COLO668 (cell line): ENCODE data around the gene TRAF3IP1.

Experiments used
- DNase-seq: peaks from one replicate; lab custom pipeline; 2025; ENCODE audit not compliant: unreplicated experiment; lab: John Stamatoyannopoulos, UW

Gene TRAF3IP1

DNA sequence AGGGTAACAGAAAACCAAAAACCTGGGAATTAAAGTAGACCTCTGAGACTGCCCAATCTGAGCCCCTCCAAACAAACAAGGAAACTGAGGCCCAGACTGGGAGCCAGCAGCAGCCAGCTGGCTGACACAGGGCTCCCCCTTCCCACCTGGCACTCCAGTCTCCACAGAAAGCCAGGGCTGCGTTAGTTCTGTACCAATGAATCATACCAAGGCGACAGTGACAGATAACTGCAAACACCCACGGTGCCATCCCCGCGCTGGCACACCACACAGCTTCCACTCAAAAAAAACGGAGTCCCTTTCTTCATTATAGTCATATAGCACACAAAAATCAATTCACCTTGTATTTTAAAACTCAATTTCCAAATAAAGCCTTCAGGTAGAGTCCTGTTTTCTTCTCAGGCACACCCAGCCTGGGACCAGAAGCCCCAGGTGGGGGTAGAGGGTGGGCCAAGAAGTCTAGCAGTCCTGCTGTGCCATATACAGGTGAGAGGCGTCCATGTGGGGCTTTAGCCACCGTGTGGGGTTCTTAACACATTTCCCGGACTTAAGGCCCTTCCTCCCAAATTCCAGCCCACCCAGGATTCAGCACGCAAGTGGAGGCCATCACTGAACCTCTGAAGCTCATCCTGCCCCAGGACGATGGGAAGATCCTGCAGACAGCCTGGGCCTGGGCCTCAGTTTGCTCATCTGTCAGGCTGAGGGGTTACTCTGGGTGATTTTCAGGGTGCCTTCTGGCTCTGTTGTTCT is 33.2 kb upstream of the TRAF3IP1 start:
- peak; percentile 32 for DNase-seq

DNA sequence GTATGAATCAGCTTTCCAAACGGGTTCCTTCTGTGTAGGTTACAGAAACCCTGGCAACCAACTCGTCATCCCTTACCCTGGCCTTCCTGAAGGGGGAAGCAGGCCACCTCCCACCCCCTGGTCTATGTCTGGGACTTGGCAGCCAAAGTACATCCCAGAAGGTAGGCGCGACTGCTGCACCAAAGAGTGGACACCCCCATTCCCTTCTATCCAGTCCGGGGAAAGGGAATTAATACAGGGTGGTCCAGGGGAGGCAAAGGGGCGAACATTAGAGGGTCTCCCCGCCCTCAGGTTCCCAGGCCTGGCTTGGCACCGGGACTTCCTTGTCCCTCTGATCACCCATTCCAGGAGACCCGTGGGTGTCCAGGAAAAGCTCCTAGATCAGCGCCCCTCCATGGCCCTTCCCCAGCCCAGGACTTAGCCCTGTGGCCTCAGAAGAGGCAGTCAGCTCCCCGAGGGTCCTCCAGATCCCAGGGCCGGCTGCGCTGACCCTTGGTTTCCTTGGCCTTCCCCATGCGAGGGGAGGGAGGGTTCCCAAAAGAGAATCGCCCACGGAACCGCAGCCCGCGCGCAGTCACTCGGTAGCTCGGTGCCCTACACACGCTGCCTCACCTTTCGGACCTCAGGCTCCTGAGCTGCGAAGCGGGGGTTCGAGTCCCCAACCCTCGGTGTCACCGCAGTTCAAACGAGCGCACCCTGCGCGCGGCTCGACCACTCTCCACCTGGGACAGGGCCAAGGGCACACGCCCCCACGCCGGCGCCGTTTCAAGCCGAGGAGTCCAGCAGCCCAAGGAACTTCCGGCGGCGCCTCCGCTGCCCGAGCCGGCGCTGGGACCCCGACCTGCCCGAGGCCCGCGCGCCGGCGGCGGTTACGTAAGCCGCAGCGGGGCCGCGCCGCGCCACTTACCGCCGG is 32.3 kb upstream of the TRAF3IP1 start, which contains the start of gene PER2:
Gene PER2 (minus strand): TSS at position 874 of the 913 bp plus-strand sequence. CDS start 10,674 bp downstream, outside the sequence.
- DNase-seq = peak; percentile 89

DNA sequence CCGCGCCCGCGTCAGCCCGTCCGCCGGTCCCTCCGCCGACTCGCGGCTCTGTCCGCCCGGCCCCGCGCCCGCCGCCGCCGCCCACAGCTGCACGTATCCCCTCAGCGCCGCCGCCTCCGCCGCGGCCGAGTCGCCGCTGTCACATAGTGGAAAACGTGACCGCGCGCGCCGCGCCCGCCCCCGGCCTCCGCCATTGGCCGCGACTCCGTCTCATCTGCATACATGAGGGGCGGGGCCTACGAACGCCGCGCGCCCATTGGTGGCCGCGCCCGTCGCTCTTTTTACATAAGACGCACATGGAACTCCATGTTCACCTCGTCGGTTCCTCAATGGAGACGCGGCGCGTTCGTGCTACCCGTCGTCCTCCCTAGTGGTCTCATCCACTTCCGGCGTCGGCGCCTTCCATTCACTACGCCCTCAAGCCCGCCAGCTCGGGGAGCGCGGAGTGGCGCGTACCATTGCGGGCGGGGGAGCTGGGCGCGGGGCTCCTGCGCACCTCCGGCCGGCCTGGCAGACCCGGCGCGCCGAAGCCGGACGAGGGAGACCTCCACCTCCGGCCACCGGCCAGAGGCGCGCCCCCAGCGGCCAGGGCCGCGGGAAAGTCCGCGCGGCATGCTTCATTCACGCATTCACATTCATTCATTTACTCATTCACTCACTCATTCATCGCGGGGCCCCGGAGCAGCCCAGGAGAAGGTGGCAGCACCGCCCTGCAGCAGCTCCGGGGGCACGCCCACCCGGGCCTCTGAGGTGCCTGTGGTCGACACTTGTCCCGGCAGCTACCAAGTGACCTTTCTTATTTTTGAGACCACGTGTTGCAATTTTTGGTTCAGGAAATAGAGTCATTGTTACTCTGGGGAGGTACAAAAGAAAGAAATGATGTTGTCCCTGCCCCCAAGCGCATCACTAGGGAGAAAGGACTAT is 31.4 kb upstream of the TRAF3IP1 start:
- peak; percentile 98 for DNase-seq

DNA sequence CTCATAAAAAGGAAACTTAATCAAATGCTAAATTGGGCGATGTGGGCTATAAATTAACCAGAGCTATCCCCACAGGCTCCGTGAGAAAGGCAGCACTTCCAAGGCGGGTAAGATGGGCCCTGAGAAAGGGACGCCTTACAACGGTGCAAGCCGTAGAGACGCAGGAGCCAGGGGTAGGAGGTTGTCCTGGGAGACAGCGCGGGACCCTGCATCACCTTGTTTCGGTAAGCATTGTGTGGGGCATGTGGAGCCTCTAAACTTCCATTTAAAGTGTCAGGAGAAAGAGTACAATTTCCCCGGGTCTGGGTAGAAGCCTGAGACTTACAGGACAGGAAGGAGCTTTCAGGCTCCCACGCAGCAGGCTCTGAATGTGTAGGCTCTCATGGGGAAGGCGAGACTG is 30.7 kb upstream of the TRAF3IP1 start:
- peak; percentile 37 for DNase-seq

DNA sequence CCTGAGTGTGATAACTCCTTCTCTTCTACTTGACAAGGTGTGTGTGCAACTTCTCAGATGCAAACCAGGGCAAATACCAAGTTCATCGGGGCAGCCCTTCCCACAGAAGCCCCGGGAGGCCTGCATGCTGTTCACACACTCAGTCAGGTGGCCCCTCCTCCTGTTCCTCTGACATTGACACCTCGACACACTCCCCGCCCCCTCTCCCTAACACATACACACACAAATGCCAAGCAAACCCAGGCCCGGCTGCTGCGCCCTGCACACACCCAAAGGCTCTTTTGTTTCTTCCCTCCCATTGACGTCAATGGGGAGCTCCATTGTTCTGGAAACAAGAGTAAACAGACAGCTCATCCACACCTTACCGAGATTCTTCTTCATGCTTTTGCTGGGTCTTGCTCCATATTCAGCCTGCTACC is 30.2 kb upstream of the TRAF3IP1 start:
- peak; percentile 95 for DNase-seq

DNA sequence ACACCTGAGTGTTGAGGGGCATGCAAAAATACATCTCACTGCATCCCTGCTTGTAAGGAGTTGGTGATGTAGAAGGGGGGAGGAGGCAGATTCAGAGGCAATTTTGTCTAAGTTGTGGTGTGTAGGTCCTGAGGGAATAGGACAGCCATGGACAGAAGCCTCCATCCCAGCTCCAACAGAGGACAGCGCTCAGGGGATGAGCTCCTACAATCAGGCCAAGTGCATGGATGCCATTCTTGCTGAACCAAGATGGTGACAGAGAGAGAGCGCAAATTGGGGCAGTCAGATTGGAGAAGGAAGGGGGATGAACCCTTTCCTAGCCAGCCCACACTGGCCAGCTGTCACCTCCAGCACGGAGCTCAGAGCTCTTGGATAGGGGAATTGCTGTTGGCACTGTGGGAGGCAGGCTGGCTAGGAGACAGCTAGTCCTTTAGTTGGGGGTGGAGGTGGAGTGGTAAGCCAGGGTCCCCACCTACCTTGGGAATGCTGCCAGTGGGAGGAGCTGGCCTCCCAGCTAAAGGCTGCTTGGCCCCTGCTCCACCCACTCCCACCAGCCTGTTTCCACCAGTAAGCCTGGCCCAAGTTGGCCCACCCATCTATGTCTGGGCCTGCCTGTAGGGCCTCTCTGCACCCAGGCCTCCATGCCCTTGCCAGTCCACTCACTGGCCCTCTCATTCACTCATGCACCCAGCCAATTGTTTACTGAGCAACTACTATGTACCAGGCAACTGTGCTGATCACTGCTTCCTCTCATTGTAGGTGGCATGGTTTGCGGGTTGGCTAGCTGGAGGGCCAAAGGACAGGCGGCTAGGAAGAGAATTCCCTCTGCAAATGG is 29.4 kb upstream of the TRAF3IP1 start:
- no peak for DNase-seq

DNA sequence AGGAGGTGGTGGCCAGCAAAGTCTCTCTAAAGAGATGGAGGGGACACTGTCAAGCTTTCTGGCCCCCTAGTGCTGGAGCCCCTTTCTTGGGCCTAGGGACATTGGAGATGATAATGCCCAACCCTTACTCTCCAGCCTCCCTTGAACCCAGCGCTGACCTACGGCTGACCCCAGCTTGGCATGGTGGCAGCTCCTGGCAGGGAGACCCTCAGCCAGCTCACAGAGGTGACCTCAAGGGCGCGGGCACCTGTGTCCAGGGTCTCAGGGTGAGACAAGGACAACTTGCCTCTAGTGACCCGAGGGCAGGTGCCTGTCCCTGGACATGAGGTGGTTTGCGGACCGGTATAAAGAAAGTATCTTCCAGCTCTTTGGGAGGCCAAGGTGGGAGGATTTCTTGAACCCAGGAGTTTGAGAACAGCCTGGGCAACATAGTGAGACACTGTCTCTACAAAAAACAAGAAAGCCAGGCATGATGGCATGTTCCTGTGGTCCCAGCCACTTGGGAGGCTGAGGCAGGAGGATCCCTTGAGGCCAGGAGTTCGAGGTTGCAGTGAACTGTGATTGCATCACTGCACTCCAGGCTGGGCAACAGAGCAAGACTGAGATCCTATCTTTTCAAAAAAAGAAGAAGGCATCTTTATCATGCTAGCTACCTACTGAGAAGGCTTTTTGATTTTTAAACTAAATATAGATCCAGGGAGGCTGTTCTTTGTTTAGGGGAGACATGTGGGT is 28.6 kb upstream of the TRAF3IP1 start:
- DNase-seq = no peak

DNA sequence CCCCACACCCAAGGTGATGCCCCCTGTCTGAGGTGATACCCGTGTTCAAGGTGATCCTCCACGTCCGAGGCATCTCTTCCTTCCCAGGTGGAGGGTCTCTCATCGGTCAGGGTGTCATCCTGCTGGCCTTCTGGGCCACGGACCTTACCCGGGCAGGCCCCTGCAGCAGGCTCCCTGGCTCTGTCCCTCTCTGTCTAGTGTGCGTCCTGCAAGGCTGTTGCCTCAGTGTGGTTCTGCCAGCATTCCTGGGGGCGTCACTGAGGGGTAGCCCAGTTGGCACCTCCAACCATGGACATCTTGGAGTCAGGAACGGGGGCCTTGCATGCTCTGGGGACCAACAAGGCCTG is 26.3 kb upstream of the TRAF3IP1 start:
- no peak for DNase-seq

DNA sequence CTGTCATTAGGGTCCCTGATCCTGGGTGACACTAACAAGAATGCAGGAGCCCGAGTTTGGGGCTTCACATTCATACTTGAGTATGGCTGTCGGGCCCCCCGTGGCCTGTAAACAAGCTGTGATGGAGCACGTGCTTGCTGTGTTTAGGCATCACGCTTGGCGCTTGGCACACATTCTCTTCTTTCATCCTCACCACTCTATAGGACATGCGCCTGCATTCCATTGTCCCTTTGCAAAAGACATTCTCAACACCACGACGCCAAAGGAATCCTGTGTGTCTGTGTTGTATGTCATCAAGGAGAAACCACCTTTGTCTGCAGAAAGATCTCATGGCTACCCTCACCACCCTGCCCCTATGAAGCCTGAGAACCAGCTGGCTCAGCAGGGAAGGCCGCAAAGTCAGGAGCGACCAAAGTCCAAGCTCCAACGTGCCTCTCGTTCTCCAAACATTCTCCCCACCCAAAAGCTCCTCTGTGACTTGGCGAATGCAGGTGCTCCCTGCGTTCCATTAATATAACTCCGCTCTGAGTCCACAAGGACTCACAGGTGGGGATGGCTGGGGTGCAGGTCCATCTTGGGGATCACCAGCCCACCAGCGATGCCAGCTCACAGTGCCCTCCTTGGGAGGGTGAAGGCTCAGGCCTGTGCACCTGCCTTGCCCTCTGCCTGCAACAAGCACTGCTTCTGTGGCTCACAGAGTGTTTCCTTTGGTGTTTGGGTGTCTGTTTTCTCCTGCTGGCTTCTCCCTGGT is 25.8 kb upstream of the TRAF3IP1 start:
- peak; percentile 56 for DNase-seq

DNA sequence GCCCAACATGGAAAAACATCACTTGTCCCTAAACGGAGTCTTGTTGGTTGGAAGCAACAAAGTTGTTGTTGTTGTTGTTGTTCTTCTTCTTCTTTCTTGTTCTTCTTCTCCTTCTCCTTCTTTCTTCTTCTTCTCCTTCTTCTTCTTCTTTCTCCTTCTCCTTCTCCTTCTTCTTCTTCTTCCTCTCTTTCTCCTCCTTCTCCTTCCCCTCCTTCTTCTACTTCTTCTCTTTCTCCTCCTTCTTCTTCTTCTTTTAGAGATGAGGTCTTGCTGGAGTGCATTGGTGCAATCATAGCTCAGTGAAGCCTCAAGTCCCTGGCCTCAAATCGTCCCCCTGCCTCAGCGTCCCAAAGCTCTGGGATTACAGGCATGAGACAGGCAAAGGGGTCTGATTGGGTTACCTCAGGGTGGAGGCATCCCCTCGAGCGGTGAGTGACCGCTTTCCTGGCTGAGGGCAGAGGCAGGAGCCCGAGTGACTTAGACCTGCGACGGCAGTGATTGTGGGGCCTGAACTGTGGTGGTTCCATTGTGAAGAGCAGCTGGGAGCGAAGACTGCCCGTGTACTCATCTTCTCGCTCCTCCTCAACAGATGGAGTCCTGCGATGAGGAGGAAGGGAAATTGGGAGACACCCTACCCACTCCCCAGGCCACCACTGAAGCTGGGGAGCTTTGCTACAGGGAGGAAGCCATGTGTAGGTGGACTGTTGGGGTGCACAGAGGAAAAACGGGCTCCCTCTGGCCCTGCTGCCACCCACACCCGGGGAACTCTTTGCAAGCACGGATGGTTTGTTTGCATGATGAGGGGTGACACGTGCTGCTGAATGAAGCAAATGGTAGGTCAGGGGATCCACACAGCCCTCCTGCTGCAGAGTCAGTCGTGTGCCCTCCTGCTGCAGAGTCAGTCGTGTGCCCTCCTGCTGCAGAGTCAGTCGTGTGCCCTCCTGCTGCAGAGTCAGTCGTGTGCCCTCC is 24.9 kb upstream of the TRAF3IP1 start:
- DNase-seq = no peak

DNA sequence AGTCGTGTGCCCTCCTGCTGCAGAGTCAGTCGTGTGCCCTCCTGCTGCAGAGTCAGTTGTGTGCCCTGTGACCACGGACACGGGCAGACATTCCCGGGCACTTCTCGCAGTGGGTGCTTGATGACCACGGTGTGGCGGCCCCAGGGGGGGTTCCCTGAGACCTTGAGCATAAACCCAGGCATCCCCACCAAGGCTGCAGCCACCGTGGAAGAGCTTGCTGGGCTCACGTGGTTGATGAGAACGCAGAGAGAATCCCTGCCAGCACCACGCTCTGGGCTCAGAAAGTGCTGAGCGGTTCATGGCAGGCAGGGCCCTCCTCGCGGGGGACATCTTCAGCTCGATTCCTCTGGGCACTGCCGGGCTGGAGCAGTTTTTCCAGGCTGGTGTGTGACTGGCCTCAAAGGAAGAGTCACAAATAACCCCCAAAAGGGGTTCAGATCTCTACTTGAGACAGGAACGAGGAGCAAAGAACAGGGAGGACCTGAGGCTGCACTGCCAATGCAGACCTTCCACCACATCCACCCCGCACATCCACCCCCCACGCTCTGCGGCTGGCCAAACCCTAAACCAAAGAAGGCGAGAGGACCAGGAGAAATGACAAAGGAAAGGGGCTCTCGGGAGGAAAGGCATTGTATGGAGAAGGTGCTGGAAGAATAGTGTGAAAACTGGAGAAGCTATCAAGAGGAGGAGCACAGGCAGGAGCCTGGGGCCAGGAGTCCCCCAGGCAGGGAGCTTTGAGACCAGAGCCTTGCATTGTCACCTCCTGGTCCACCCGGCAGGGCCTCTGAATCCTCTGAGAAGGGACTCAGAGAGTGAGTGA is 23.5 kb upstream of the TRAF3IP1 start:
- DNase-seq = no peak

DNA sequence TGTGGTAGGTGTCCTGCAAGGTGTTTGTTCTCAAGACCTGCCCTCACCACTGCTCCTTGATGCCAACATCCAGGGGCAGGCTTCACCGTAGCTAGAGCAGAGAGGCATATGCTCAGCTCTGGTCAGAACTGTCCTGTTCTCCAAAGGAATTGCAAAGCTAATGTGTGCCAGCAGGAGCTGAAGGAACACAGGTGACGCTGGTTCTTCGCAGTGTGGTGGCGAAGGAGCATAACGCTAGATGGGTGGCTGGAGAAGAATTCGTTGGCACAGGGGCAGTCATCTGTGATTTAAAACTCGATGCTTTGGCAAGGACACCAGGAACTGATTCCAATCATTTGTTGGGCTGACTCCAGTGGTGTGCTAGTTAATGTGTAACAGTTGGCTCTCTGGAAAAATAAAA is 20.5 kb upstream of the TRAF3IP1 start:
- no peak for DNase-seq

DNA sequence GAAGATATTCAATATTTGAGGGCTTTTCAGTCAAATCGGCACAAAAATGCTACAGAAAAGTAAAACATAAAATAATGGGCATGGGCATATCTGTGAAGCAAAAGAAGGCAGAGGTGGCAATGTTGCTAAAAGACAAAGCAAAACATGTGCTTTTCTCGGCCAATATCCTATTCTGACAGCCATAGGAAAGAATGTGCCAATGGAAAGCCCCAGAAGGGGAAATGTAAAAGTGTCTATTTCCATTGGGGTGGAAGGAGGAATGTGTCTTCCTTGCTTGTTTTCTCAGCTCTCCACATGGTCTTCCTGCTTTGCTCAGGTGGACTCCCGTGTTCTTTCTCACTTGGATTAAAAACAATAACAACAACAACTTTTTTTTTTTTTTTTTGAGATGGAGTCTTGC is 18.2 kb upstream of the TRAF3IP1 start:
- DNase-seq = no peak

DNA sequence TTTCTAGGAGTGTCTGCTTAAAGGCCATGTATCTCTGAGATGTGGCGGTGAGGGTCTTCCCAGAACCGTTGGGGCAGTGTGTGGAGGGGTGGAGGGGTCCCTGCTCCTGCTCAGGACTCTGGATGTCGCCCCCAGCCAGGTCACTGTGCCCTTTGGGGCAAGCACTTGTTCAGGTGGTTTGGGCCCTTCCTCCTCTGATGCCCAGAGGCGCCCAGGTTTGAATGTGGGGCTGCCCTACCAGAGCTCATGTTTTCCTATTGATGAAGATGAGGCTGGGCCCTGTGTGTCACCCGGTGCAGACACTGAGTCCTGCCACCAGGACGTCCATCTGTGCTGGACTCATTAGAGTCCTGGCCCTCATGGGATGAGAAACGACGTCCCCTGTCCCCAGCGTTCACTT is 17.6 kb upstream of the TRAF3IP1 start:
- no peak for DNase-seq

DNA sequence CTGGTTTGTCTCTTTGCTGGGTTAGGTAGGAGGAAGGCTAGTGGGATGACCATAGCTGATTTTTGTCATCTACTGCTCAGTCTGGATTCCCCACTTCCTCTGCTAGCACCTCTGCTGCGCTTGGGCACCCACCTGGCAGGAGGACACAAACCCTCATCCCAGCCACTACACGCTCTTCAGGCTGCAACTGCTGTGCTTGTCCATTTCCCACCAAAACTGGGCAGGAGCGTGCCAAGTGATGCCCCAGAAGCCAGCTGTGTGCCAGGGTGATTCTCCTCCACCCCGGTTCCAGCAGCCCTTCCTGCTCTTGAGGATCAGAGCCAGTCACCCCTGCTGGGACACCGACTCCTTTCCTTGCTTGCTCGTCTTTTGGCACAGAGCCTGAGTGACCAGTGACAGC is 16.2 kb upstream of the TRAF3IP1 start:
- DNase-seq = no peak

DNA sequence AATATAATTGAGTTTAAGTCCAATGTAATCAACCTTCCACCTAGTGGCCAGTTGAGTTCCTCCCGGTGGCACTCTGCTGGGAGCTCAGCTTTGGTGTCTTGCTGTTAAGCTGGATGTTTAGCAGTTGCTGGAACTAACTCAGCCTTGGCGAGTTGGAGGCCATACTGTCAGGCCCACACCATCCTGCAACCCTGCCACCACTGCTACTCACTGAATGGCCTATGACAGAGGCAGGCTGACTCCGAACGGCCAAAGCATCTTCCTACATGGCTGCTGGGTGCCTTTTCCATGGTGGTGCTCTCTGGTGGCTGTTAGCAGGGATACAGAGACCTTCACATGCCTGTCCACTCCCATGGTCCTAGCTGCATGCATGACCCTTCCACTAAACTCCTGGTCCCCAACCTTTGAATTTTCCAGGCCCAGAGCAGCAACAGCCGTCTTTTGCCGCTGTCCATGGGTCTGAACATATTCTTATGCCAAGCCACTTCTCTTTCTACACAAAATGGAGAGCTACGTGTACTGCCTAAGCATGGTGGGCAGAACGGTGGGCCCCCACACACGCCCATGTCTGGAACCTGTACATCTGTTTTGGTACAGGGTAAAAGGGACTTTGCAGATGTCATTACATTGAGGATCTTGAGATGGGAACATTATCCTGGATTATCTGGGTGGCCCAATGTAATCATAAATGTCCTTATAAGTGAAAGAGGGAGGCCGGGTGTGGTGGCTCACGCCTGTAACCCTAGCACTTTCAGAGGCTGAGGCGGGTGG is 15.0 kb upstream of the TRAF3IP1 start:
- DNase-seq = peak; percentile 13
